Myocyte (in vitro differentiated cells): ENCODE data around the gene FAM174C. TPM values are rescaled to one million over a fixed set of nuclear protein-coding genes. Genes with fewer than 3 reads are reported as not detected.

Source experiments
- DNase-seq: peaks from one replicate; pipeline ENCODE4 v3.0.0-alpha.2; 2012; ENCODE audit warnings: low read depth
- total RNA-seq: library from RNA; depleted of rRNA; stranded (reverse); fragments of >200 nt; gene quantifications from 2 replicates; pipeline ENCODE4 v1.2.3, GENCODE V29; 2014

Gene FAM174C
- total RNA-seq, 1 donor from 2014 or later, result 55.3 TPM

DNA sequence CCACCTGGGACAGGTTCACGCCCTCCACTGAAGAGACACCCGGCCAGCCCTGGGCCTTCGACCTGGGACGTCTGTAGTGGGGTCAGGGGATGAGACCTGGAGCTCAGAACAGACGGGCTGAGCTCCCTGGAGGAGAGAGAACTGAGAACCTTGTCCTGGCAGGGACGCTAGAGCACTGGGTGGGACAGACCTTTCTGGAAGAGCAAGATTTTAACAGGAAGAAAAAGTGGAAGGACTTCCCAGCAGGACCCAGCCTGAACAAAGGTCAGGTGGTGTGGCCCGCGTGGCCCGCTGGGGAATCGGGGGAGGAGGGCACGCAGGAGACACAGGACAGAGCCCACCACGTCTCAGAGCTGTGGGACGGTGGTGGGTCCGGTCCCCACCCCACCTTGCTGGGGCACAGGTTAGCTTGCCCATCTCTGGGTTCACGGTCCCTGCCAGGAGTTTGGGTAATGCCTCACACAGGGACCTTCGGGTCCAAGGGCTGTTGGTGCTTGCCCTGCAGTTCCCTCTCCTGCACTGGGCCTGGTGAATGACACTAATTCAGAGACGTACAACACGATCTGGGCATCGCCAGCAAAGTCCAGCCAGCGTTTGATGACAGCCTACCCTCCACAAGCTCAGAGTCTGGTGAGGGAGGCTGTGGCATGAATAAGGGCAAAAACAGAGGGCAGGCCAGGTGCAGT, 9.1 kb downstream of the FAM174C start:
- DNase-seq, result no peak

DNA sequence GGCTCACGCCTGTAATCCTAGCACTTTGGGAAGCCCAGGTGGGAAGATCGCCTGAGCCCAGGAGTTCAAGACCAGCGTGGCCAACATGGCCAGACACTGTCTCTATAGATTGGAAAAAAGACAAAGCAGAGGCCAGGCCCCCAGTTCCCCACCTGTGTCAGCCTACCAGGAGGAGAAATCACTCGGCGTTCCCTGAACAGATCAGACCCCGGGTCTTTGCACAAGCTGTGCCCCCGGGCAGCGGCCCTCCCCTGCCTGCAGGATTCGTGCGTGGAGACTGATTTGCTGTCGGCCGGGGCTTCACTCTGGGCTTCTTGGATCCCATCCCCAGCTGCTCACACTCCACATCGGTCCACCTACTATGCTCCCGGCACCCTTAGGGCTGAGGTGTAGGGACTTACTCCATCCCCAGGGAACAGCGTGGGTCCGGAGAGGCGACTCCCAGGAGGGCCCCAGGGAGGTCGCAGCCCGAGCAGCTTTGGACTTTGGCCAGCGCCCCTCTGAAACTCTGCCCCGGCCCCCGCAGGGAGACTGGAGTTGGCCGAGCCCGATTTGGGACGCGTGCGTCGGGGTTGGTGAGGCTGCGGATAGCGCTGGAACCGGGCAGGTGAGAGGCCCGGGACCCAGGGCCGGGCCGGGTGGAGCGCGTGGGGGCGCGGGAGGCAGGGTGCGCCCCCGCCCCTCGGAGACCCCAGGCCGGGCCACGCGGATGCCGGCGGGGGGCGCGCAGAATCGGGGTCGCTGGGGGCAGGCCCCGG, 9.8 kb downstream of the FAM174C start:
- no peak for DNase-seq

DNA sequence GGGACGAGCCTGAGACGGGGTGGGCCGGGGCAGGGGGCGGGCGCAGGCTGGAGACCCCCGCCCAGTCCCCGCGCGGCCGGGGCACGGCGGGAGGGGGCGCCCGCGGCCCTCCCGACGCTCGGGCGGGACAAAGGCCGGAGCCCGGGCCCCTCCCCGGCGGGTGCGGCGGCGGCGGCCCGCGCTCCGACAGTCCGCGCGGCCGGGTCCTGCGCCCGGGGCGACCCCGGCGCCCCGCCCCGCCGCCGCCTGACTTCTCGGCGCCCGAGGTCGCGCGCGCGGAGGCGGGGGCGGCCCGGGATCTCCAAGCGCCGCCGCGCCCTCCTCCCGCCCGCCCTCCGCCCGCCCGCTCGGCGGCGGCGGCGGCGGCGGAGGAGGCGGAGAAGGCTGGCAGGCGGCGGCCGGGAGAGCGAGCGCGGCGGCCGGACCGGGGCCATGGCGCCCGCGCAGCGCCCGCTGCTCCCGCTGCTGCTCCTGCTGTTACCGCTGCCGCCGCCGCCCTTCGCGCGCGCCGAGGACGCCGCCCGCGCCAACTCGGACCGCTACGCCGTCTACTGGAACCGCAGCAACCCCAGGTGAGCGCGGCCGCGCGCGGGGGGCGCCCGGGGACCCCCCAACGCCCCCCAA, 10.5 kb downstream of the FAM174C start, which contains the start of gene EFNA2:
Gene EFNA2, plus strand, starts transcription at position 137 of the 624 bp plus-strand sequence. Its CDS starts 296 bp downstream, at position 433.
- DNase-seq, result no peak

DNA sequence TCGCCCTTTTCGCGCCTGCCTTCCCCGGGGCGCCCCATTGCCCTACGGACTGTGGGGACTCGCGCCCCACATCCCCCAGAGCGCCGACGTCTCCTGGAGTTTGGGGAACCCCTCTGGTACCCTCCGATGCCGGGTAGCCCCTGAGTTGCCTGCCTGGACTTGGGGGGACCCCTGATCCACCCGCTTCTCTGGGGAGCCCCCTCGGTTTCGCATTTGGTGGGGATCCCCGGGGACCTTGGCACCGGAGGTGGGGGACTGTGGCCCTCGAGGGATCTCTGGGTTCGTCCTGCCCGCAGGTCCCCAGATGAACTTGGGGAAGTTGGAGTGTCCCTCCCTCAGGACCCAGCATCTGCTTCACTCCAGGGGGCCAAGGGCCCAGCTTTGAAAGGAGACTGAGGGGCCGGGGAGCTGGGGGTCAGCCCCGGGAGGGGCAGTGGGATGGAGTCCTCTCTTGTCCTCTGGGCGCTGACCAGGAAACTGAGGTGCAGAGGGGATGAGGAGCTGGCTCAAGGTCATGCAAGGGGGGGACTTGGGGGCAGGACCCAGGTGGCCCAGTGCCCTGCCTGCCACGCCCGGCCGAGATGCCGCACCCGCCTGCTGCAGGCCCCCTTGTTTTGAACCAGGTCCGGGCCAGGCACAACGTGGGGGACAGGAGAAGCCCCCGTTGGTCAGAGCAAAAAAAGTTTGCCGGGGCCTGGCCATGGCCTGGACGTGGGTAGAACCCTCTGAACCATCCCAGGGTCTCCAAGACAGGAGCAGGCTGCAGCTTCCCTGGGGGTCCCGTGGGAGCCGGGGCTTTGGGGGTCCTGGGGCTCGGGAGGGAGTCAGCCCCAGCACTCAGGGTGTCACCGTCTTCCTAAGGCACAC, 11.4 kb downstream of the FAM174C start:
- DNase-seq, result no peak

DNA sequence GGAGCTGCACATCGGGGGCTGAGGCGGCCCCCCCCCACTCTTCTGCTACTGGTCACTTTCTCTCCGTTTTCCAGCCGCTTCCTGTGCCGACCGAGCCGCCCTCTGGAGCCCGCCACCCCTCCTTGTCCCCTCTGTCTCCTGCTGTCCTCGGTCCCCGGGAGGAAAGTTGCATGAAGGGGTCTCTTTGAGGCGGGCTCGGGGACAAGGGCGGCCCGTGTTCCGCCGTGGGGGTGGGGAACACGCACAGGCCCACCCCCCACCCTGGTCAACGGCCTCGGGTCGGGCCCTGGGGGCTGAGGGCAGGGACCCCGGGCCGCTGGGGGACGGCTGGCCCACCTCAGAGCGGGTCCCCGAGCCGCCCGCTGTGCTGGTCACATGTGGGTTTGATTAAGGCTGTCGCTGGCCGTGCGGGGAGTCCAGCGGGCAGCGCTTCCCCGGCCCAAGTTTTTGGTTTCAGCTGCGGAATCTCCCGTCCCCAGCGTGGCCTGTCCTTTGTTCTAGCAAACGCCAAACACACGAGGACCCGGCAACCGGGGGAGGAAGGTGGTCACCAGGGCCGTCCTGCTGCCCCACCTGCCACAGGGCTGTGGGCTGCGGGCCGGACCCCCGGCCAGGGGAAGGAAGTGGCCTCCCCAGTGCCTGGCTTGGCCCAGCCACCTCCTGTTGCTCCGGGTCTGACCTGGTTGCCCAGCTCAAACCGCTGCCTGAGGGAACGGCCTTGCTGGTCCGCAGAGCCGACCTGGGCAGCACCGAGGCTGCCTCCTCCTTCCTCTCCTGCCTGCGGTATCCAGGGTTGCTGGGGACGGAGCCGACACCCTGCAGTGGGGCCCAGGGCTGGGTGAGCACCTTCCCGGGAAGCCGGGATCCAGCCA, 12.3 kb downstream of the FAM174C start:
- DNase-seq, result no peak

DNA sequence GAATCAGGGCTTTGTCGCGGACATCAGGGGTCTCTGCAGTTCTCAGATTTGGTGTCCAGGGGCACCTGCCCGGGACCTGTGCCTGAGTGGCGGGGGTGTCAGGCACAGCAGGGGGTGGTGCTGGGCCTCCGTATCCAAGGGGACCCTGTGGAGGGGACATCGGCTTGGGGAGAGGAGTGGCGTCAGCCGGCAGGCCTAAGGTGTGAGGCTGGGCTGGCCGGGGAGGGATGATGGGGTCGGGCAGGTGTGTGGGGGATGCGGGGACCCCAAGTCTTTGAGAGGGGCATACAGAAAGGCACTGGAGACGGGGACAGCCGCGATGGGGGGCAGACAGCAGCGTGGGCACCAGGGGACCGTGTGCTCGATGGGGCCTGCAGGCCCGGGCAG, 12.9 kb downstream of the FAM174C start:
- no peak for DNase-seq

DNA sequence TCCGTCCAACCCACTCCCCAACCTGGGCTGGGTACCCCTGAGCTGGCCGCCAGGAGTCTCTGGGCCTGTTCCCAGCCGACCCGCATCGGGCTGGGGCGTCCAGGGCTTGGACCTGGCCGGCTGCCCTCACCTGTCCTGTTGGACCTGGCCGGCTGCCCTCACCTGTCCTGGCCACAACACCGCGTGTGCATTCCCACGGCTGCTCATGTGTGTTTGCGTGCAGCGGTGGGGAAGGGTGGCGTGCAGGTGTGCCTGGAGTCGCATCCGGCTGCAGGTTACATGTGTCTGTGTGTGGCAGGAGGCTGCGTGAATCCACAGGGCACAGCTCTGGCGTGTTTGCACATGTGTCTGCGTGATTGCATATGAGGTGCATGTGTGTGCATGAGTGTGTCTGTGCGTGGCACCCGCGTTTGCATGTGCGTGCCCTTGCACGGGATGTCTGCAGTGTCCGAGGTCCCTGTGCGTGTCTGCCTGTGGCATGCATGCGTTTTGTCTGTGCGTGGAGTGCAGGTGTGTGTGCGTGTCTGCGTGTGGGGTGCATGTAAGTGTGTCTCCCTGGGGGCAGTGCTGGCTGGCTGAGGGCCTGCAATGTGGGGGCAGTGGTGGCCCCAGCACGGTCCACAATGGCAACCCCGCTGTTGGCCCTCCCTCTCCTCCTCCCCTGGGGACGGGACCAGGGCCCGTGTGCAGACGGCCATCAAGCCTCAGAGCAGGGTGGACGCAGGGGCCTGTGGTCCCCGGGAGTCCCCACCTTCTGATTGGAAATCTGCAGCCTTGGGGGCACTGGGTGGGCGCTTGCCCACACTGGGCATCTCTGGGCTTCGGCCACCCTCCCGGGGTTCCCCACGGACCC, 13.7 kb downstream of the FAM174C start:
- DNase-seq, result no peak

DNA sequence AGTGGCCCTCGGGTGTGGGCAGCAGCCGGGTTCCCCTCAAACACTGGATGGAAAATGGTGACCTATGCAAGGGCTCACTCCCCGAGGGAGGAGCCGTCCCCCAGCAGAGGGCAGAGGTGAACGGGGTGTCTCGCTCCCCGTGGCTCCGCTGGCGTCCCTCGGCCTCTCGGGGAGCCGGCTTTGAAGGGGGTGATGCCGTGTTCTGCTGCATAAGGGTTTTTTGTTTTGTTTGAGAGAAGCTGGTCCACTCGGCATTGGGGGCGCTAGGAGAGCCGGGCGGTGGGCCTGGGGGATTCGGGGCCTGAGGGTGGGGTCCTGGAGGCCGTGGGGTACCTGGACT, 14.3 kb downstream of the FAM174C start:
- no peak for DNase-seq

DNA sequence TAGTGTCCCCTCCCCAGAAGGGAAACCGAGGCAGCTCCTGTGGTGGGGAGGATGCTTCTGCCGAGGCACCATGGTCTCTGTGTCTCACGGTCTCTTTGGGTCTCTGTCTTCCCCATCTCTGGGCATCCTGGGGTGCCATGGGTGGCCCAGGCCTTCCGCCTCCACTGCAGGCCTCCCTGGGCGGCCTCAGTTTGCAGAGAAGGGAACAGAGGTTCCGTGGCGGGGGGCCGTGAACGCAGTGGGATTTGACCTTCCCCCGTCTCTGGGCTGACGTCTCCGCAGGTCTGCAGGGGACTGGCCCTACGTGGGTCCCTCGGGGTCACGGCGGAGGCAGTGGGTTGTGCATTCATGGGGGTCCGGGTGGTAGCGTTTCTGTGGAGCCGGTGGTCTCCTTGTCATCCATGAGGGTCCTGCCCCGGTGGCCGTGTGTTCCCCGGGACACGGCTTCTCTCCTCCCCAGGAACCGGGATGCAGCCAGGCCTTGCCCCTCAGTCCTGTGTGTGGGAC, 14.9 kb downstream of the FAM174C start:
- DNase-seq, result no peak

DNA sequence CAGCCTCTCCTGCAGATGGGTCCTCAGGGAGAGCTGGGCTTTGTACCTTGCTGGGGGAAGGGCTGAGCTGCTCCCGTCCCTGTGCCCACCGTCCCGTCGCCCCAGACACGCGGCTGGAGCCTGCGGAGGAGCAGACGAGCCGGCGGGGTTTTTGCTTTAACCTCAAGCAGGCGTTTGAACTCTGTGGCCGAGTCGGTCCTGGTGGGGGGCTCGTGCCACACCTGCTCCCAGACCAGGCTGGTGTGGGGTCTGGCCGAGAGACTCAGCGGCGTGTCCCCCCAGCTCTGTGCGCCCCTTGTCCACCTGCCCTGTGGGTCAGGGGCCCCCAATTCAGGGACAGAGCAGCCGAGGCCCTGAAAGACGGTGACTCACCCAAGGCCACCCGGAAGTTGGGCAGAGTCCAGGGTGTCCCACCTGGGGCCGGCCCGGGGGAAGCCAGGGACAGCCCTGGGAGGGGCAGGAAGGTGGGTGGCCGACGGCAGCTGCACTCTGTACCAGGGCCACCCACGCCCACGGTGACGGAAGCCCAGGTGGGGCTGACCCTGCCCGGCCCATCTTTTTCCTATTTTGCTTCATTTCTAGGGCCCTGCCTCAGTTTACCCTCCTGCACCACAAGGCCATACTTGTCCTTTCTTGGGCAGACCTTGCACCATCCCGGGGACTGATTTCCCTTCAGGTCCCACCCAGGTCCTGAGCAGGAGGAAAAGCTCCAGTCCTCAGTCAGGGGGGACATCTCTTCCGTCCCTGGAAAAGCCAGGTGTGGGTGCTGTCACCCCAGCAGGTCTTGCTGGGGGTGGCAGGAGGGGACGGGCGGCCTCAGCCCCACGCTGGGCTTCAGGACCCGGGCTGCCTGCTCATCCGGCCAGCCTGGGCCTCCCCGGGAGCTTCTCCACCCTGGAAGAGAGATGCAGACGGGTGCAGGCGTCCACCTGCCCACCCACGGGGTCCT, 15.6 kb downstream of the FAM174C start:
- DNase-seq, result no peak

DNA sequence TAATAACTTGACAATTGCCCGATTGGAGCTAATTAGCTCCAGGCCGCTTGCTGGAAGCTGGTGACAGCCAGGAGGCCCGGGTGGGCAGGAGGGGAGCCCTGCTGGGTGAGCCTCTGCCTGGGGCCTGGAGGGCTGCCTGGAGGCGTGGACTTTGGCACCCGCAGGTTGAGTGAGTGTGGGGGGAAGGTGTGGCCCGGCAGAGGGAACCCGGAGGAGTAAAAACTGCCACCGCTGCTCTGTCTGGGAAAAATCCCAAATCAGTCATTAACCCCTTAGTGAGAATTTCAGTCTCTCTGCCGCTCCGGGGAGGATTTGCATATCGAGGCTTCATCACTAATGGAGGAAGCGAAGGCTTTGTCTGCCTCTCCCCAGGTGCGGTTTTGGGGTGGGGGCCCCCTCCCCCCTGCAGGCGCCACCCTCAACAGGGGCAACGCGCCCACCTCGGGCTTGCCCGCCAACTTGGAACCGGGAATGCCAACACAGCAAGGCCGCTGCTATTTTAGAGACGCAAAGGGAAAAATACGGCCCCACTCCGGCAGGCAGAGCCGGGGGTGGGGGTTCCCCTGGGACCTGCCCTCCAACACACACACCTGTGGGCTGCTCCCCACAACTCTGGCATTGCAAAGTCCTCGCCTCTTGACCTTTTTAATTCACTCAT, 16.6 kb downstream of the FAM174C start:
- no peak for DNase-seq

DNA sequence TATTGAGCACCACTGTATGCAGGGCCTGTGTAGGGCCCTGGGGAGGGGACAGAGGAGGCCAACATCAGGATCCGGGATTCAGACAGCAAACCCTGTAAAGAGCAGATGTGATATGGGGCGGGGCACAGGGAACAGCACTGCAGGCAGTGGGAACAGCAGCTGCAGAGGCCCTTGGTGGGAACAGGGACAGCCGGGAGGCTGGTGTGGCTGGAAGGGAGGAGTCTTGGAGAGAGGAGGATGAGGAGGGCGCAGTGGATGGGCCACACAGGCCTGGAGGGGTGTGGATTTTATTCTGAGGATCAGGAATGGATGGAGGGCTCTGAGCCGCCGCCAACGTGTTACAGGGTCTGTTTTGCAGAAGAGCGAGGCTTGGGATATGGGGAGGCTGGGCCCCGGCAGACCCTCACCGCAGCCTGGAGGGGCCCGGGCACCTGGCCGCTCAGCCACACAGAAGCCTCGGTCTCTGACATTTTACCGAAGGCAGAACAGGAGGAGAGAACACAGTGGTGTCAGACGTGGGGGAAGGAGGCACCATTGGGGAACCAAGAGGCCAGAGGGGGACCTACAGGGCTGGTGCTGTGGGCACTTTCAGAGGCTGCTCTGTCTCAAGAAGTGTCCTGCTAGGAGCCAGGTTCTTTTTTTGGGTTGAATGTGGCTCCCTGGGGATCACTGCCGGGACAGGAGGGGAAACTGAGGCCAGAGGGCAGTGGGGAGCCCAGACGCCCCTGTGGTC, 17.3 kb downstream of the FAM174C start:
- DNase-seq, result no peak

DNA sequence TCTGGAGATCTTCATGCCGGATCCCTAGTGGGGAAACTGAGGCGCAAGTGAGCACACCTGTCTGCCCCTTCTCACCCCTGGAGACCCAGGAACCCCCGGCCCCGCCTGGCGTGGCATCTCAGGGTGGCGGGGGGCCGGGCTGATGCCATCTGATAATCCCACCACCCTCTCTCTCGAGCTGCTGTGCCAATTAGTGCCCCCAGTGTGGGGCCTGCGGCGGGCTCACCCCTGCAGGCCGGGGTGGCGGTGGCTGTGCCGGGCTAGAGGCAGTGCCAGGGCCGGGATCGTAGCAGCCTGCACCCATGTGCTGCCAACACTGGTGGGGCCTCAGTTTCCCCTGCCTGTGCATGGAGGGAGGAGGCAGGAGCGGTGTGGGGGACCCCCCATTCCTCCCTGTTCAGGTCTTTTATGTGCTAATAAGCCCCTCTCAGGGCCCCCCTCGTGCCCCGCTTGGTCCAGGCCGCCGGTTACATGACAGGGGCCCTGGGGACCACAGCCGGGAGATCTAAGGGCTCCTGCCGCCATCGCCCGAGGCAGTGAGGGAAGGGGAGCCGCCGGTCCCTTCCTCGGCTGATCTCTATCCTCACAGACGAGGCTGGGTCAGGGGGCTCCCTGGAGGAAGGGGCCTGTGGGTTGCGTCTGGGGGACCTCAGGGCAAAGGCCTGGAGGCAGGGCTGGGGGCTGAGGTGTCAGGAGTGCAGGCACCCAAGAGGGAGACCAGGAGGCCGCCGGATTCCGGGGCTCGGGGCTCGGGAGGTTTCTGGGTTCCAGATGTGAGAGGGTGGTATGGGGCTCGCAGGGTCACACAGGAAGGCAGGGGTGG, 18.7 kb downstream of the FAM174C start:
- DNase-seq, result no peak

DNA sequence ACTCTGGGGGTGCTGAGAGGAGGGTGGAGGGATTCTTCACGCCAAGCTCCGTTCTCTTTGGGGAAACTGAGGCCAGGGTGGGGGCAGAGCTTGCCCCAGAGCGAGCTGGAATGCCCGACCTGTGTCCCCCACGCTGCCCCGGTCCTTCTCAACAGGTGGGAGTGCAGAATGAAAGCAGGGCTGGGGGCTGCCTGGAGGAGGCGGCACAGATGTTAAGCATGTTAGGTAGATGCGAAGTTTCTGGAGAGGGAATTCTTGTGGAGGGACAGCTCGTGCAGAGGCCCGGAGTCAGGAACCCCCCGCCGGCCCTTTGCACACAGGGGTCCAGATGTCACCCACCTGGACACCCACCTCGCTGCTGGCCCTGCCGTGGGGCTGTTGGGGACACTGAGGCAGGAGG, 19.4 kb downstream of the FAM174C start:
- no peak for DNase-seq

DNA sequence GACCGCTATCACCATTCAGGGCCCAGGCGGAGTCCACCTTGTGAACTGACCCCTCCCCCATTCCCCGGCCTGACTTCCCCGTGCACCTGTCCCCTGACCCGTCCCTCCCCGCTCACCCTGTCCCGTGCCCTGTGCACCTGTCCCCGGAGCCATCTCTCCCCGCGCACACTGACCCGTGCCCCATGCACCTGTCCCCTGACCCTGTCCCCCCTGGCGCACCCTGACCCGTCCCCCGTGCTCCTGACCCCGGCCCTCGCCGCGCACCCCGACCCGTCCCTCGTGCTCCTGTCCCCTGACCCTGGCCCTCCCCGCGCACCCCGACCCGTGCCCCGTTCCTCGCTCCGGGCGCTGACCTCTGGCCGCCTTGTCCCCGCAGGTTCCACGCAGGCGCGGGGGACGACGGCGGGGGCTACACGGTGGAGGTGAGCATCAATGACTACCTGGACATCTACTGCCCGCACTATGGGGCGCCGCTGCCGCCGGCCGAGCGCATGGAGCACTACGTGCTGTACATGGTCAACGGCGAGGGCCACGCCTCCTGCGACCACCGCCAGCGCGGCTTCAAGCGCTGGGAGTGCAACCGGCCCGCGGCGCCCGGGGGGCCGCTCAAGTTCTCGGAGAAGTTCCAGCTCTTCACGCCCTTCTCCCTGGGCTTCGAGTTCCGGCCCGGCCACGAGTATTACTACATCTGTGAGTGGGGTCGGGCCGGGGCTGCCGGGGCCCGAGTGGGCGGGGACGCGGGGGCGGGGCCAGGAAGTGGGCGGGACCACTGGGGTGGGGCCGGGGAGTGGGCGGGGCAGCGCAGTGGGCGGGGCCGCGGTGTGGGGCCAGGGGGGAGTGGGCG, 20.1 kb downstream of the FAM174C start:
- DNase-seq, result no peak
